Fibroblast of pulmonary artery (primary cell): ENCODE data around the gene RAB11A.
"Not testable (repeated sequence)": the region's sequence is repeated elsewhere in the genome, so short reads cannot be mapped to it uniquely, and the experiment has no call there.

Experiments
- DNase-seq: peaks from one replicate; pipeline ENCODE4 v3.0.0-alpha.2; 2010; ENCODE audit warnings: low read depth
- H3K4me3 ChIP-seq: replicated peaks from 2 replicates; pipeline ENCODE4 v1.5.1; 2011; ENCODE audit warnings: low read depth, mild to moderate bottlenecking, control low read depth, low read length, moderate library complexity
- CTCF ChIP-seq: IDR thresholded peaks from 2 replicates; pipeline ENCODE4 v1.5.1; 2011; ENCODE audit warnings: mild to moderate bottlenecking, control low read depth, low read length, inconsistent platforms; ENCODE audit errors: missing control alignments

The RAB11A gene

GRCh38 chr15:65863106-65863505 is 6.2 kb upstream of the RAB11A start:
- TF ChIP-seq CTCF: no peak
- DNase-seq: no peak
- H3K4me3 ChIP-seq: no peak overlapping the region

- TF ChIP-seq CTCF: no peak
- no peak for DNase-seq
- H3K4me3 ChIP-seq: no peak overlapping the region
These were observed 2.0 kb upstream of the RAB11A start for GRCh38 chr15:65867244-65867643.

- not testable (repeated sequence) for H3K4me3 ChIP-seq, DNase-seq
These were observed 1.4 kb upstream of the RAB11A start for GRCh38 chr15:65867933-65868332.

- TF ChIP-seq CTCF: no peak
- DNase-seq: no peak
- H3K4me3 ChIP-seq: peak overlapping the region; percentile 99
These were observed 655 bp upstream of the RAB11A start for GRCh38 chr15:65868546-65869125.

- peak; percentile 49 for DNase-seq
- H3K4me3 ChIP-seq: peak overlapping the region; percentile 99
- TF ChIP-seq CTCF: no peak
These were observed 922 bp downstream of the RAB11A start for GRCh38 chr15:65869954-65870871.

GRCh38 chr15:65870889-65871533 is 1.7 kb downstream of the RAB11A start:
- no peak for TF ChIP-seq CTCF
- peak; percentile 83 for DNase-seq
- H3K4me3 ChIP-seq: peak overlapping the region; percentile 99

- DNase-seq, H3K4me3 ChIP-seq: not testable (repeated sequence)
These were observed 2.6 kb downstream of the RAB11A start for GRCh38 chr15:65871886-65872285.

GRCh38 chr15:65872596-65872995 is 3.3 kb downstream of the RAB11A start:
- not testable (repeated sequence) for H3K4me3 ChIP-seq
- DNase-seq: peak; percentile 64
